ENCODE measurements around the gene IPO4.

The IPO4 gene

GRCh38 chr14:24176599-24176998, 12.0 kb downstream of the IPO4 start:
- no peak for DNase-seq (ENCODE audit: low read depth in 2 of 2)

- no peak for DNase-seq (ENCODE audit: low read depth in 2 of 2)
These were observed 15.7 kb downstream of the IPO4 start for GRCh38 chr14:24172871-24173281.

- no peak for DNase-seq (ENCODE audit: low read depth in 2 of 2)
These were observed 16.3 kb downstream of the IPO4 start for GRCh38 chr14:24172261-24172860.

- peak; percentile 42 to 44 for DNase-seq (ENCODE audit: low read depth in 2 of 2)
These were observed 17.0 kb downstream of the IPO4 start, which contains the start of gene REC8 for GRCh38 chr14:24171422-24172260. REC8 (plus strand) TSS chr14:24172080; CDS start chr14:24172553, 473 bp downstream.

- DNase-seq (ENCODE audit: low read depth in 2 of 2) = no peak
These were observed 21.0 kb downstream of the IPO4 start for GRCh38 chr14:24167469-24168114.

- DNase-seq (ENCODE audit: low read depth in 2 of 2) = no peak
These were observed 22.8 kb downstream of the IPO4 start for GRCh38 chr14:24165785-24166184.

GRCh38 chr14:24164518-24164991, 24.1 kb downstream of the IPO4 start:
- DNase-seq (ENCODE audit: low read depth in 2 of 2) = no peak

- DNase-seq (ENCODE audit: low read depth in 2 of 2) = no peak
These were observed 26.5 kb downstream of the IPO4 start for GRCh38 chr14:24162093-24162492.

GRCh38 chr14:24160850-24161804, 27.5 kb downstream of the IPO4 start, which contains the start of gene IRF9:
IRF9 (plus strand) TSS chr14:24161265; CDS start chr14:24162145, 880 bp downstream.
- DNase-seq (ENCODE audit: low read depth in 2 of 2) = peak; percentile 94 to 96

GRCh38 chr14:24160499-24160849, 28.1 kb downstream of the IPO4 start:
- DNase-seq (ENCODE audit: low read depth in 2 of 2) = no peak

- DNase-seq (ENCODE audit: low read depth in 2 of 2) = no peak
These were observed 28.7 kb downstream of the IPO4 start for GRCh38 chr14:24159777-24160498.

- DNase-seq (ENCODE audit: low read depth in 2 of 2) = no peak
These were observed 31.3 kb downstream of the IPO4 start for GRCh38 chr14:24157331-24157730.

- no peak for DNase-seq (ENCODE audit: low read depth in 2 of 2)
These were observed 31.8 kb downstream of the IPO4 start for GRCh38 chr14:24156840-24157239.

- no peak for DNase-seq (ENCODE audit: low read depth in 2 of 2)
These were observed 33.5 kb downstream of the IPO4 start for GRCh38 chr14:24155100-24155499.

GRCh38 chr14:24151404-24152080, 37.1 kb downstream of the IPO4 start:
- DNase-seq (ENCODE audit: low read depth in 2 of 2) = no peak

- DNase-seq (ENCODE audit: low read depth in 2 of 2) = no peak
These were observed 37.6 kb downstream of the IPO4 start for GRCh38 chr14:24150993-24151392.

GRCh38 chr14:24150567-24150966, 38.0 kb downstream of the IPO4 start:
- DNase-seq (ENCODE audit: low read depth in 2 of 2) = no peak

GRCh38 chr14:24150061-24150460, 38.6 kb downstream of the IPO4 start:
- no peak for DNase-seq (ENCODE audit: low read depth in 2 of 2)

- DNase-seq (ENCODE audit: low read depth in 2 of 2) = no peak
These were observed 39.2 kb downstream of the IPO4 start for GRCh38 chr14:24149302-24149969.

Measured in activated CD8-positive, alpha-beta memory T cell treated with anti-CD3 and anti-CD28 coated beads for 4 hours (primary cell).